Posterior vena cava (tissue), 2 donors: ENCODE data around the gene DBI. TPM values are rescaled to one million over a fixed set of nuclear protein-coding genes. Genes with fewer than 3 reads are reported as not detected.

Experiments
- DNase-seq: peaks from one replicate; pipeline ENCODE4 v3.0.0-alpha.2; 2020; ENCODE audit warnings: low spot score
- intact Hi-C, 2 donors: fragments of 100-400 bp; cut with DNase I; formaldehyde crosslinking; loops; one replicate each; pipeline versions ENCODE4 v1.14.1 to v1.14.2; 2022 to 2023
- long read RNA-seq, 2 donors: library from polyadenylated mRNA; unstranded; transcript quantifications; one replicate each; pipeline ENCODE4 v2.0.0, GENCODE V29; 2020 to 2021
- total RNA-seq, 2 donors: library from RNA; stranded (reverse); fragmentation: NEBNext Ultra II Directional; extraction: Animal tissue kit (Norgen Biotek cat#: 25700); gene quantifications; one replicate each; pipeline ENCODE4 v1.2.1, GENCODE V29; 2021
- donor health status: DM: yes; HTN: yes; CAD: no.
- donor health status: DM: yes; HTN: yes; CAD: no.

Gene DBI
- total RNA-seq = 10 to 100 TPM; 56.6 to 63.1 TPM
- long read RNA-seq, donor 1, transcript DBI-202 (4 exons, 637 nt) = major isoform, 21 of 22 reads
- long read RNA-seq, donor 1, partial matches to known transcripts = 1 of 22 reads
- long read RNA-seq, donor 1, other reads (novel, unspliced or antisense) = 0 of 22 reads
- long read RNA-seq, donor 2, transcript DBI-202 (4 exons, 637 nt) = major isoform, 19 of 21 reads
- long read RNA-seq, donor 2, partial matches to known transcripts = 0 of 21 reads
- long read RNA-seq, donor 2, other reads (novel, unspliced or antisense) = 1 of 21 reads

DNA sequence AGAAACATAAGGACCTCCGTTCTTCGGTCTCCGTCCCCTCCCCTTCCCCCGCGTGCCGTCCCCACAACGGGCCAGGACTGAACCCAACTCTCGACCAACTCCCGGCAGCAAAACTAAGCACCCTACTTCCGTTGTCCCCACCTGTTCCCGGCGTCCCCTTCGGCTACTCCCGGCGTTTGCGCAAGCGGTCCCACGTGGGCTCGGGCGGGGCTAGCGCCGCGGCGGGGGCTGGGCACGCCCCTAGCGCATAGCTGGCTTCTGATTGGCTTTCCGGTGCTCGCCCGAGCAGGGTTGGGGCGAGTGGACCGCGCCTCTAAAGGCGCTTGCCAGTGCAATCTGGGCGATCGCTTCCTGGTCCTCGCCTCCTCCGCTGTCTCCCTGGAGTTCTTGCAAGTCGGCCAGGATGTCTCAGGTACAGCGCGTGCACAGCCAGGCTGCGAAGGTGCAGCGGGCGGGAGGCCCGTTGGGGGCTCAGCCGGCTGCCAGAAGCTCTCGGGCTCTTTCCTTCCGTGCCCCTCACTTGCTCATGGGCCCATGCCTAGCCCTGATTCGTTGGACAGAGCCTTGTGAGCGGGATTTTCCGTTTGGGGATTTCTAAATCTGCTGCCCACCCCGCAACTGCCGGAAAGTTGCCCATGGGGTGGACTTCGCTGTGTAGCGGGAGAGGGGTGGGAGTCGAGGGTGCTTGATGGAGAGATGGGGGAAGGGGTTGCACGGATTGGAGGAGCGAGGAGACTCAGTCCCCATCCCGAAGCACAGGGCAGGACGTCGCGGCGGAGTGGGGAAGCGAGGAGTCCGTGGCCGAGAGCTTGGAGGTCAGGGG is at the start of gene DBI, which contains the start of gene C2orf76:
TSS of gene DBI (plus strand) at position 329 of the 823 bp plus-strand sequence. CDS start at position 404, 75 bp downstream.
TSS of gene C2orf76 (minus strand) at position 186 of the 823 bp plus-strand sequence. CDS start 26,875 bp downstream, outside the sequence.
- peak; percentile 99 for DNase-seq
- intact Hi-C loops = no loop called here

DNA sequence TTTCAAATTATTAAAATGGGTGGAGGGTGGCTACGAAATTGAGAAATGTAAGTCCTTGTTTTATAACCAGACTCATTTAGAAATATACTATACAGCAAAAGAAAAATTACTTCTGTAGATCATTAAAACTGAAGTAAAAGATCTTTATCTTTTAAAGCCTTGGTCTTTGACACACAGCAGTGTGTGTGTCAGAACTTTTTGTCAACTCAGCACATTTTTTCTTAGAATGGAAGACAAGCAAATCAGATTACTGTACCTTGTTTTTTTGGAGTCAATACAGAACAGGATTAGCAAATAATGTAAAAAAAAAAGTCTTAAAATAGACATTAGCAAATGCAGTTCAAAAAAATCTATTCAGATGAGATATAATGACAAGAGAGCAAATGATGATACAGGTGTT is 49.2 kb upstream of the DBI start:
- intact Hi-C loops = no loop called here
- no peak for DNase-seq

DNA sequence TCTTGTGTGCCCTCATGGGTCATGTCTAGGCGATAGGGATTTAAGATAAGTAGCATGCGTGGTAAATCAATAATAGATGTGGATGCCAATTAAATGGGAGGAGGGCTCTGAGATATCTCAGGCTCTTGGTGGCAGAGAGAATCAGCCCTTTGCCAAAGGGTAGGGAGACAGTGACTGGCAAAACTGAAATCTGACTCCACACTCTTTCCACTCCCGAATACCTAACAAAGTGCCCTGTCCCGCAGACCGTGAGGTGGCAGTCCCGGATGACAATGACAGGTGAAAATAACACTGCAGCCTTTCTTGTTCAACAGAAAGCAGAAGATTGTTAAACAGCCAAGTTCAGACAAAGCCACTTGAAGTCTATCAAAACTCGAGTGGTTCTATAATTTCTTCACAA is 47.2 kb upstream of the DBI start:
- intact Hi-C loops = no loop called here
- DNase-seq = no peak

DNA sequence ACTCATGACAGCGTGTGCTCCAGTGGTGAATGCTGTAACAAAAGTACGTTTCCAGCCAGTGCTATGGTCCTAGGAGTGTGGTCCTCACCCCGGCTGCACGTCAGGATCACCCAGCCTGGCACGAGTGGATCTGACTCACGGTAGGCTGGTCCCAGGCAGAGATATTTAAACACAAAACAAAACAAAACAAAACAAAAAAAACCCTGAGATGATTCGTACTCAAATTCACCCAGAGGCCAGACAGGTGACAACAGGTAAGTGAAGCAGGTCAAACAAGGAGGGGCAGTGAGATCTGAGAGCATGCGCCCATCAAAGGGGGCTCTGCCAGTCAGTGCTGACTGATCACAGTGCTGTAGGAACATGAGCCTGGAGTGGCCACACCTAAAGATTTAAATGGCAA is 43.3 kb upstream of the DBI start:
- intact Hi-C loops = no loop called here
- DNase-seq = no peak

DNA sequence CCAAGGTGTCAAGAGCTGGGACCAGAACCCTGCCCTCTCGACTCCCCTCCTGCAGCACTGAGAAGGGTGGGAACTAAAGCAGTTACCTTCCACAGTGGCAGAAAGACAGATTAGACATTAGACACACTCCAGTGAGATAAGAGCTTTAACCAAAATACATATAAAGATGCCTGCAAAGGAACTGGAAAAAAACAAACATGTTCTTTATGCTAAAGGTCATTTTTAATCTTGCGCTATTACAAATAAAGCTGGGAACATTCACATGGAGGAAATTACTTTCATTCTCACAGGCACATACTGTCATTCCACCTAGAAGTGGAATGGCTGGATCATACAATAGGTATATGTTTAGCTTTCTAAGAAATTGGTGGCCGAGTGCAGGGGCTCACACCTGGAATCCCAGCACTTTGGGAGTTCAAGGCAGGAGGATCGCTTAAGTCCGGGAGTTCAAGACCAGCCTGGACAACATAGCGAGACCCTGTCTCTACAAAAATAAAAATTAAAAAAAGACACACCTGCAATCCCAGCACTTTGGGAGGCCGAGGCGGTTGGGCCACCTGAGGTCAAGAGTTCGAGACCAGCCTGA is 42.0 kb upstream of the DBI start:
- DNase-seq = no peak
- intact Hi-C loops = no loop called here

DNA sequence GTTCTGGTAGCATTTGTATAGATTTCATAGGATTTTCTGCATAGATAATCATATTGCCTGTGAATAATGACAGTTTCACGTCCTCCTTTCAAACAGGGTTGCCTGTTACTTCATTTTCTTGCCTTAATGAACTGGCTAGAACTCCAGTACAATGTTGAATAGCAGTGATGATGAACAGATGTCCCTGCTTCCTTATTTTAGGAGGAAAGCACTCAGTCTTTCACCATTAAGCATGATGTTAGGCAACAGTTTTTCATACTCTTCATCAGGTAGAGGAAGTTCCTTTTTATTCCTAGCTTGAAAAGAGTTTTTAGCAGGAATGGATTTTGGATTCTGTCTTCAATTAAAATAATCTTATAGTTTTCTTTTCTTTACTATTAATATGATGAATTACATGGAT is 39.8 kb upstream of the DBI start:
- DNase-seq = no peak
- intact Hi-C loops = no loop called here

DNA sequence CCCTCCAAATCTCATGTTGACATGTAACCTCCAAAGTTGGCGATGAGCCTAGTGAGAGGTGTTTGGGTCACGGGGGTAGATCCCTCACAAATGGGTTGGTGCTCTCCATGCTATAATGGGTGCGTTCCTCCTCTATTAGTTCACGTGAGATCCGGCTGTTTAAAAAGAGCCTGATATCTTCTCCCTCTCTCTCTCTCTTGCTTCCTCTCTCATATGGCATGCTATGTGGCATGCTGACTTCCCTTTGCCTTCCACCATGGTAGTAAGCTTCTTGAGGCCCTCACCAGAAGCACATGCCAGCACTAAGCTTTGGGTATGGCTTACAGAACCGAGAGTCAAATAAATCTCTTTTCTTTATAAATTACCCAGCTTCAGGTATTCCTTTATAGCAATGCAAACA is 39.3 kb upstream of the DBI start:
- intact Hi-C loops = no loop called here
- DNase-seq = no peak

DNA sequence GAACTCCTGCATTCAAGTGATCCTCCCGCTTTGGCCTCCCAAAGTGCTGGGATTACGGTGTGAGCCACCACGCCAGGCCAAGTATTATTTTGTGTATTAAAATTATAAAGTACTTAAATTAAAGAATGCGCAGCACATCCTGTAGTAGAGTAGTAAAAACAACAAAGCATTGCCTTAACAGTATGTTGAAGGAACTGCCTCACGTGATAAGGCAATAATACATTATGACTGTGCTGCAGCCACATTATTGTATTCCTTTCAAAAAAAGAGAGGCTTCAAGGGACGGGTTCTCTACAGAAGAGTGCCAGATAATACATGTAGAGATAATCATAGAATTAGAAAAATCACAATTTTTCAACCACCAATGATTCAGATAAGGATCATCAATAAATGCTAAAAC is 33.8 kb upstream of the DBI start:
- intact Hi-C loops = no loop called here
- no peak for DNase-seq

DNA sequence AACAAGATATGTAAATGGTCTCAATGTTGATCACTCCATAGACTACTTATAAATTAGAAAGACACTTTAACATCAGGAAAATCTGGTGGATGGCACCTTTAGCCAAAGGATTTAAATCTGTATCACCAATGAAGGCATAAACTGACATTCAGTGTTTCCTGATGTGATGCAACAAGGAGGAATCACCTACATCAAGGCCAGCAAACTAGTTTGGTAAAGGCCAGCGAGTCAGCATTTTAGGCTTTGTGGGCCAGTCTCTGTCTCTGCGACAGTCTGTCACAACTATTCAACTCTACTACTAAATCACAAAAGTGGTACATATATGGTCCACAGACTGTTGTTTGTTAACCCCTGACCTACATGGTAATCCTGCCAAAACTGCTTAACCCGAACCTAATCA is 33.4 kb upstream of the DBI start:
- intact Hi-C loops = no loop called here
- DNase-seq = no peak

DNA sequence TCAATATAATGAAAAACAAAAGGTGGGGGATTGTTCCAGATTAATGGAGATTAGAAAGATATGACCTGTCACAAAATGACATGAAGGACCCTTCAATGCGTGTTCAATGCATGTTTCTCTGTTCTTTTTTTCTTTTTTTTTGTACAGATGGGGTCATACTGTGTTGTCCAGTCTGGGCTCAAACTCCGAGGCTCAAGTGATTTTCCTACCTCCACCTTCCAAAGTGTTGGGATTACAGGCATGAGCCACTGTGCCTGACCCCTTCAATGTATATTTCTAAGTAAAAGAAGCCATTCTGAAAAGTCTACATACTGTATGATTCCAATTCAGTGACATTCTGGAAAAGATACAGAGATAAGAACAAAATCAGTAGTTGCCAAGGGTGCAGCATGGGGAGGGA is 32.9 kb upstream of the DBI start:
- no peak for DNase-seq
- intact Hi-C loops = no loop called here

DNA sequence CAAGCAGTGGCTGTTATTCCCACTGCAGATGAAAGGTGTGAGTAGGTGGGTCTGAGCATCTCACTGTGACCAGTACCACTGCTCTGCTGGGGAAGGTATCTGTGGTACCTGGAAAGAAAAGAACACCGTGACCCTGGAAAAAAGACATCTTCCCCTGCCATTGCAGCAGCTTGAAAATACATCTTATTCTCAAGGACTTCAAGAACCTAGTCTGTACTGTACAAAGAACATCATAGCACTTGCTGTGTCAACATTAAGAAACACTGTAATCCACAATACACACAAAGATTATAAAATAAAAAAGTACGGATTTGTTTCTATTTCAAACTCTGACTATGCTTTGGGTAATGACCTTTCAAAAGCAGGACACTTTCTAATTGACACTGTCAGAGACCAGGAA is 29.0 kb upstream of the DBI start:
- no peak for DNase-seq
- intact Hi-C loops = no loop called here

DNA sequence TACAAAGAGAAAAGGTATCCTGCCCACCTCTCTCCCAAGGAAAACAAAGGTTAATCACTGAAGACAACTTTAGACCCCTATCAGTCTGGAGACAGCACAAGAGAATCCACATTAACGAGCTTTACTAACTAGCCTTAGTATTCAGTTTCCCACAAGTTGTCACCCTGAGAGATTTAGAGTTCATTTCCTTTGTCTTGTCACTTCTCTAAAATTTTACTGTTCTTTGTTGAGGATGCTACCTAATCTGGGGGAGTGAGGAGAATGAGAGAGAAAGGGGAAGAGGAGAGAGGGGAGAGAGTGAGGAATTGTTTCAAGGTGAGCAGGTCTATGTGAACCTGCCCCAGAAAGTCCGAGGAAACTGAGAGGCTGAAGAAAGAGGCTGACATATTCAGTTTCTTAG is 28.5 kb upstream of the DBI start:
- intact Hi-C loops = no loop called here
- DNase-seq = no peak

DNA sequence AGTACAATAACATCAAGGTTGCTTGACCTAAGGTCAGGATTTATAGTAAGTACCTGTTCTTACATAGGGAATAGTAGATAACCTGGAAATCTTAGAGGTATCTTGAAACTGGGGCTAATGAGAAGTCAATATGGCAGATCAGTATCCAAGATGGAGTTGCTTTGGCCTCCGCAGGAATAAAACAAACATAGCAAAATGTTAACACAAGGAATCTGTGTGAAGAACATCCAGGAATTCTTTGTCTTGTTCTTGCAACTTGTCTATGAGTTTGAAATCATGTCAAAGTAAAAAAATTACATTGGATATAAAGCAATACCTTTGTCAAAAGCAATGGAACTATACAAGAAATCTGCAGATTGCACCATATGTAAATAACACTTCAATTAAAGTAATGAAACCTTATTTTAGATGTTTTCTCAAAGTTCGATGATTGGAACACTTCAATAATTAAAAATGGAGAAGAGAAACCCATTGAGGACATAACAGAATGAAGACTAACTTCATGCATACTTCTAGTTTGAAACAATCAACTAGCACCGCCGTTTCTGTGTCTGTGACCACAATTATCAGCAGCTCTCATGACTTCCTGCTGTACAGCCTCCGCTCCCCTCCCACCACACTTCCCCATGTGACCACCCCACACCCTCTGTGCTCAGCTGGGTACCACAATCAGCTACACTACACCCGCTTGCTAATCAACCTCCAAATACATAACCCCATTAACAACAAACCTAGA is 27.8 kb upstream of the DBI start:
- intact Hi-C loops = no loop called here
- peak; percentile 81 for DNase-seq

DNA sequence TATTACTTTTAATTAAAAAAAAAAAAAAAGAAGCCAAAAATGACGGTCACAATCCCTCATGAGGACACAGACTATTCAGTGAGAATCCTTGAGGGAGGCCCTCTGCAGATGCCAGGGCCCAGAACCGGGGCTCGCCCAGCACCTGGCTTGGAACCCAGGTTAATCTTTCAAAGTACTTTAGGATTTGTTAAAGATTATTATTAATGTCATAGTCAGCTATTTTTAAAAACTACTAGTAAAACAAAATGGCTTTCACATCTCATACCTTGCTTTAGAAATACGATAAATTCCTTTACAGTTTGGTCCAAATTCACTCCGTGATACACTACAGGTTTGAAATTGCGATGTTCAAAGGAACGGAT is 27.2 kb upstream of the DBI start:
- intact Hi-C loops = no loop called here
- DNase-seq = no peak

DNA sequence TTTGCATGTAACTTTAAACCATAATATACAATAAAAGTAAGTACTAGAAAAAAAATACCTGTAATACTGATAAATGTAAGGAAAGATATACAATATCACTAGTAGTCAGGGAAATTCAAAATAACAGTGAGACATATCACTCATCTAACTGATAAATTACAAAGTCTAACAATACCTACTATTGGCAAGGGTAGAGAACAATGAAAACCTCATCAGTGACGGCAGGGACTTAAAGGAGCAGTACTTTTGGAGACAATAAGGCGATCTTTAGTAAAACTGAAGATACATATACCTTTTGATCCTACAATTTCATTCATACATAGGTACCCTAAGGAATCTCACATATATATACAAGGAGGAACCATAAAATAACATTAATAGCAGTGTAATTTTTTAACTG is 25.1 kb upstream of the DBI start:
- intact Hi-C loops = no loop called here
- no peak for DNase-seq

DNA sequence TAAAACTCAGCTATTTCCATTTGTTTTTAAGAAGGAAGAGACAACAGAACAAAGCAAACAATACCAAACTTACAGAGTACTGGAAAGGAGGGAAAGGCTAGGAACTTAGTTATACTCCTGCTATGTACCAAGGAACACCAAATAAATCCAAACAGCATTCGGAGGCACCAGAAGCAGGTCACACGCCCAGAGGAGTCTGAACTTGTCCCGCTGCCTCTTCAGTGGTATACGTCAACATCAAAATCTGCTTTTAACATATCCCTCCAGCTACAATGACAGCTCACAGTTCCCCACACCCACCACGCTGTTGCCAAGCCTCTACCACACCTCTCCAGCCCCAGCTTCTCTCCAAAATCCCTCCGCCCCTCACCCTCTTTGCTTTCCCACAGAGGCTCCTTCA is 17.5 kb upstream of the DBI start:
- no peak for DNase-seq
- intact Hi-C loops = no loop called here

DNA sequence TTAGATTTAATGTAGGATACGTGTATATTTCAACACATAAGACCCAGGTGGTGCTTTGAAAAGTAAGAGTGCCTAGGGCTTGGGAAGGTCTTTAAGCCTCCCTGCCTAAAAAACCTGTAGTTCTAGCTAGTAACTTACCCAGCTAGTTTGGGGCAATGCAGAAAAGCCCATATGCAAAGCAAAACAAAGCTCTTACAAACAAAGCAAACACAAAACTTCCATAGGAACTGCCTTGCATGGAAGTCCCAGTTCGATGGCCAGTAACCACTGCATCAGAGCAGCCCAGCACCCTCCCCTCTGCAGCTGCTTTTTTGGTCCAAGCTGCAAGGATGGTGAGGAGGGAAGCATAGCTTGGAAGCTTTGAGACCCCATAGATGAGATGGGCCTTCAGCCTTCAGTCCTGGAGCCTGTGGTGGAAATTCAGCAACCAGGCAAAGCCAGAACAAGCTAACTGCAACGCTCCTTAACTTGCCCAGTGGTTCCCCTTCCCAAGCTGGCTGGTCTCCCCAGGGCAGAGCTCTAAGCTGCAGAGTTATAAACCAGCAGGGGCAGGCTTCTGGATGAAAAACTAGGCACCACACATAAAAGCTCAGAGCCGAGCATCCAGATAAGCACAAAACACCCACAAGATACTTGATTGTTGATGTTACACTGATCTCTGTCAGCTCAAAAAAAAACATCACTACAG is 16.3 kb upstream of the DBI start:
- no peak for DNase-seq
- intact Hi-C loops = no loop called here

DNA sequence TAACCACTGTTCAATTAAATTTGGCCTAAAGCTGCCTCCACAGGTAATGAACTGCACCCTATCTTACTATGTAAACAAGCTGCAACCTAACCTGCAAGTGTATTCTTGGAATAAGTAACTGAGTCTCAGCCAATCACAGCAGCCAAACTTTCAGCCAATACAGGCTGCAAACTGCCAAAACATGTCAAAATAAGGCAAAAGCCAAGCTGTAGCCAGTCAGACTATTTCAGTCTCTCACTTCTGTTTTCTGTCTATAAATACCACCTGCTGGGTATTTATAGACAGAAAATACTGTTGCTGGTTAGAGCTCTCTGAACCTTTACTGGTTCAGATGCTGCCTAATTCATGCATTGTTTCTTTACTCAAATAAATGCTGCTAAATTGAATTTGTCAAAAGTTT is 14.4 kb upstream of the DBI start:
- intact Hi-C loops = no loop called here

DNA sequence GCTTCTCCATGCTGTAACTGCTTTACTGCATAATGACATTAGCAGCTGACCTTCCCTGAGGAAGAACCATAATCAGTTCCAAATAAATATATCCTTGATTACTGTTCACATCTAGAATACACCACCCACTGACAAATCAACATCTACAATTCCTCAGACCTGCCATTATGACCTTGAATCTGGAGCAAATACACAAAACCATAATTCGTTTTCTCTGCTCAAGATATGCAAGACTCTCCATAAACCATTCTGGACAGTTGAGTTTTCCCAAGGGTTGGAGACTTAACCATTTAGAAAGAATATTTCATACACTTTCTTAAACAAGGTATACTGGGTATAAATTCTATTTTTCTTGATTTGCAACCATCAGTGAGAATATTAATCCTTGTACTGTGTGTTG is 11.9 kb upstream of the DBI start:
- DNase-seq = no peak
- intact Hi-C loops = no loop called here

More for the DNA sequence above, 14.4 kb upstream of the DBI start:
- DNase-seq = no peak
